ENCODE results near the gene FRMD8. TPM values are rescaled to one million over a fixed set of nuclear protein-coding genes. Genes with fewer than 3 reads are reported as not detected.

Gene FRMD8
- total and polyA plus RNA-seq, 9 of the 15 experiments (the other 6 are each of a cell fraction or from before 2014, with no cell fraction given) = 4.5 to 54.5 (median 15.8) TPM

GRCh38 chr11:65422633-65423515 lies 36.4 kb downstream of the FRMD8 start, which contains the start of gene NEAT1 (continued):
- peak; percentile 94 for TF ChIP-seq E4F1 (CRISPR knock-in tag; IDR thresholded peaks at IDR 0.05; ENCODE audit: borderline replicate concordance)
- TF ChIP-seq EHMT2 (IDR thresholded peaks at IDR 0.05) = peak; percentile 35; the same call in 1 of the 2 replicates
- TF ChIP-seq TRIM25 (IDR thresholded peaks at IDR 0.05; ENCODE audit: borderline replicate concordance) = 0 out of 2 replicates have a peak, but pooled peaks have one; percentile 57
- TF ChIP-seq TFE3 (CRISPR knock-in tag; IDR thresholded peaks at IDR 0.05) = peak; percentile 93
- TF ChIP-seq RFX1 (IDR thresholded peaks at IDR 0.05) = no peak
- TF ChIP-seq TRIM24 (IDR thresholded peaks at IDR 0.05) = peak; percentile 28 to 84; a peak in 3 of 4 replicates
- TF ChIP-seq RREB1 (CRISPR knock-in tag; IDR thresholded peaks at IDR 0.05) = peak; percentile 96; the same call in 1 of the 2 replicates
- peak; percentile 79 to 96 for TF ChIP-seq BCLAF1 (IDR thresholded peaks at IDR 0.05; ENCODE audit: borderline replicate concordance in 1 of 2, control insufficient read depth in 1 of 2, low read depth in 2 of 2, low read length in 1 of 2)
- TF ChIP-seq ZNF143 (CRISPR knock-in tag; IDR thresholded peaks at IDR 0.05) = peak; percentile 35; the same call in 1 of the 2 replicates

All from K562 (cell line).